D721Med (cell line): Measurements from ENCODE around the gene P4HB.

ENCODE experiments used
- DNase-seq: peaks from one replicate; pipeline ENCODE4 v3.0.0; 2011; ENCODE audit warnings: low spot score; ENCODE audit not compliant: insufficient read length
- FAIRE-seq: peaks from 2 replicates; lab custom pipeline; 2011; peaks lifted over from hg19 to GRCh38; lab: Jason Lieb, UNC
- TF ChIP-seq, protein P1 (sequence below): IDR thresholded peaks from 2 replicates; pipeline ENCODE4 v1.5.1; 2012; ENCODE audit warnings: mild to moderate bottlenecking, control low read depth; ENCODE audit not compliant: insufficient read depth; ENCODE audit errors: missing control alignments

P4HB gene

DNA sequence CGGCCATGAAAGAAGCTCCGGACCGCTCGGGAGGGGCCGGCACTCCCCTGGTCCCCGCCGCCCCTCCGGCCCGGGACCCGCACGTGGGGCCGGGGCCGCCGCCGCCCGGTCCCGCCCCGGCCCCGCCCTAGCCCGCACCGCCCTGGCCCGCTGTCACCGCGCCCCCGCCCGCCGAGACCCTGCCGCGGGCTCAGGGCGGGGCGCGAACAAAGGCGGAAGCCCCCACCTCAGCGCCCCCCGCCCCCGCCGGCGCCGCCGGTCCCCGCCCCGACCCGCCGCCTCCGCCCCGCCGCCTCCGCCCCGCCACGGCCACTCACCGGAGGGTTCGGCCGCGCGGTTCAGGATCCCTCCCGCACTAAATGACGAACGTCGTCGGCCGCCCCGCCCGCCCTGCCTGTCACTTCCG is 10.6 kb upstream of the P4HB start, which contains the start of gene ARHGDIA:
TSS of gene ARHGDIA (minus strand) at position 357 of the 406 bp plus-strand sequence. CDS start 1,407 bp downstream, outside the sequence.
- DNase-seq (no peak), FAIRE-seq (no peak)
- TF ChIP-seq, protein P1, sequence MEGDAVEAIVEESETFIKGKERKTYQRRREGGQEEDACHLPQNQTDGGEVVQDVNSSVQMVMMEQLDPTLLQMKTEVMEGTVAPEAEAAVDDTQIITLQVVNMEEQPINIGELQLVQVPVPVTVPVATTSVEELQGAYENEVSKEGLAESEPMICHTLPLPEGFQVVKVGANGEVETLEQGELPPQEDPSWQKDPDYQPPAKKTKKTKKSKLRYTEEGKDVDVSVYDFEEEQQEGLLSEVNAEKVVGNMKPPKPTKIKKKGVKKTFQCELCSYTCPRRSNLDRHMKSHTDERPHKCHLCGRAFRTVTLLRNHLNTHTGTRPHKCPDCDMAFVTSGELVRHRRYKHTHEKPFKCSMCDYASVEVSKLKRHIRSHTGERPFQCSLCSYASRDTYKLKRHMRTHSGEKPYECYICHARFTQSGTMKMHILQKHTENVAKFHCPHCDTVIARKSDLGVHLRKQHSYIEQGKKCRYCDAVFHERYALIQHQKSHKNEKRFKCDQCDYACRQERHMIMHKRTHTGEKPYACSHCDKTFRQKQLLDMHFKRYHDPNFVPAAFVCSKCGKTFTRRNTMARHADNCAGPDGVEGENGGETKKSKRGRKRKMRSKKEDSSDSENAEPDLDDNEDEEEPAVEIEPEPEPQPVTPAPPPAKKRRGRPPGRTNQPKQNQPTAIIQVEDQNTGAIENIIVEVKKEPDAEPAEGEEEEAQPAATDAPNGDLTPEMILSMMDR, result no peak

DNA sequence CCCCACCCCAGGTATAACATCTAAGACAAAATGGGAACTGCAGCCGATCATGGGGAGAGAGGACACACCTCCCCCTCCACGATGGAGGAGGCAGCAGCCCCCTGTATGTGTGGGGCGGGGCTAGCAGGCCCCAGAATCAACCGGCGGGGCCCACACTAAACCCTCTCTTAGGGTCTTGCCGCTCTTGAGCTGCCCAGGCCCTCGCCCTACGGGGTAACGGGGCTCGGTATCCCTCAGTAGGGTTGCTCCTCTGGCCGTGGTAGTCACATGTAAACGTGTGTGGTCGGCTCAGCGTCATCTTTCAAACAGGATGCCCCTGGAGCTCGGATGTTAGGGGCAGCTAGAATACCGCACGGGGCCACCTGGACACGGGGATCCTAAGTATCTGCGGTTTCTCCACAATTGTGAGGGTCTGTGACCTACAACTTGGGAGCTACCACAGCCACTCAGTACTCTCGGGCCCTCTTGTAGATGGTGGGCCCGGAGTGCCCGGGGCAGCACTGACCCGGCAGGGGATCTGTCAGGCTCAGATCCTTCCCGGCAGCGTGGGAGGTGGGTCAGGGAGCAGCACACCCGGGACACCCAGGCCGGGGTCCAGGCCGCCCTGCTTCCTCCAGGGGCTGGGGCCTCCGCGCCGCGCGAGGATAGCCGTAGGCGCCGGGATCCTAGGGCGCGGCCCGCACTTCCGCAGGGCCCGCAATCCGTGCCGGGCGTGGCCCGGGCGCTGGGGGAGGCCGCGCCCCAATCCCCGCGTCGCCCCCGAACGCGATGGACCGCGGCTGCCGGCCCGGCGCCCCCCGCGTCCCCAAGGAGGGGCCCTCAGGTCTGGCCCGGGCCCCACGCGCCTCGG is 10.0 kb upstream of the P4HB start:
- FAIRE-seq, result no peak
- TF ChIP-seq, protein P1, result no peak
- DNase-seq, result no peak

DNA sequence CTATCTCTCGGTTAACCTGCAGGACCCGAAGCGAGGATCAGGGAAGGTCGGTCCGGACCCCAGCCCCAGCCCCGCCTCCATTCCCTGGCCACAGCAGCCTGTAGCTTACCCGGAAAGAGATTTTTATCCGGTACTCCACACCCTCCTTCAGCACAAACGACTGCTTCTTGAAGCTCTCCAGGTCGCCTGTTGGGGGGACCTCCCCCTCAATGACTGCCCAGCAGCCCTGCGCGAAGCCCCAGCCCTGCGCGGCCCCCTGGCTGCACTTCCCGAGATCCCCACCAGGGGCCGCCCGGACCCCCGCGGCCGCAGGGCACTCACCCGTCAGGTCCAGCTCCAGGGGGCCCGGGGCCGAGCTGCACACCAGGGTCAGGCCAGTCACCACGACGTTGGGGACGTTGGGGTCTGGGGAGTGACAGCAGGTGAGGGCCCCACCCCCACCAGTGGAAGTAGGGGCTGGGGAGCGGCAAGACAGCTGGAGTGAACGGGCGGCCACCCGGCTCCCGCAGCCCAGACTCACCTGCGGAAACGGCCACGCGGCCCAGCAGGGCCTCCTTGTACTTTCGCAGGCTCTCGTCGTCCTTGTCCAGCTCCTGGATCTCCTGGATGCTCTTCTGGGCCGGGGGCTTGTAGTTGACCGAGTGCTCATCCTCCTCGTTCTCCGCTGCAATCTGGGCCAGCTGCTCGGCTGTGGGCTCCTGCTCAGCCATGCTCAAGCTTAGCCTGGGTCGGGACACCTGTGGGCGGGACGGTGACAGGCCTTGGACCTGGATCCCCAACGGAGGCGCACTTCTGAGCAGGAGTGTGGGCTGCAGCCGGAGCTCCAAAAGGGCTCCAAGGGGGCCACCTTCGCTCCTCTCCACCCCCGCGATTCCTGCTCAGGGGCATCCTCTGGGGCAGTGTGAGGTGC is 9.1 kb upstream of the P4HB start:
- DNase-seq, result no peak
- TF ChIP-seq, protein P1, result peak; percentile 66
- no peak for FAIRE-seq

DNA sequence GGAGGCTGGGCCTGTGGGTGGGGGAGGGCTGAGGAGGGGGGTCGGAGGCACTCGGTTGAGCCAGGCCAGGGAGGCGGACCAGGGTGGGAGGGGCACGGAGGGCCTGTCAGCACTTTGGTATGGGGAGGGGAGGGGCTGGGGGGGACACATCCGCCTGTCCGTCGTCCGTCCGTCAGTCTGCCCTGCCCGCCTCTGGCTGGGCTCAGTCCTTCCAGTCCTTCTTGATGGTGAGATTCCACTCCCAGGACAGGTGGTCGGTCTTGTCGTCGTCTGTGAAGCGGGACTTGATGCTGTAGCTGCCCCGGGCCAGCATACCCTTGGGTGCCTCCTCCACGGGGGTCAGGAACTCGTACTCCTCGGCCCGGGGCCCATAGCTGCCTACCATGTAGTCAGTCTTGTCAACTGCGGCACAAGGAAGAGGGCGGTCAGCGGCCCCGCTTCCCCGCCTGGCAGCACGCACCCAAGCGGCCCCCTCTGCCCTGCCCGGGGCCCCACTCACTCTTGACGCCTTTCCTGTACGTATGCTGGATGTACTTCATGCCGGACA is 8.4 kb upstream of the P4HB start:
- TF ChIP-seq, protein P1, result no peak
- FAIRE-seq, result no peak
- DNase-seq, result no peak

DNA sequence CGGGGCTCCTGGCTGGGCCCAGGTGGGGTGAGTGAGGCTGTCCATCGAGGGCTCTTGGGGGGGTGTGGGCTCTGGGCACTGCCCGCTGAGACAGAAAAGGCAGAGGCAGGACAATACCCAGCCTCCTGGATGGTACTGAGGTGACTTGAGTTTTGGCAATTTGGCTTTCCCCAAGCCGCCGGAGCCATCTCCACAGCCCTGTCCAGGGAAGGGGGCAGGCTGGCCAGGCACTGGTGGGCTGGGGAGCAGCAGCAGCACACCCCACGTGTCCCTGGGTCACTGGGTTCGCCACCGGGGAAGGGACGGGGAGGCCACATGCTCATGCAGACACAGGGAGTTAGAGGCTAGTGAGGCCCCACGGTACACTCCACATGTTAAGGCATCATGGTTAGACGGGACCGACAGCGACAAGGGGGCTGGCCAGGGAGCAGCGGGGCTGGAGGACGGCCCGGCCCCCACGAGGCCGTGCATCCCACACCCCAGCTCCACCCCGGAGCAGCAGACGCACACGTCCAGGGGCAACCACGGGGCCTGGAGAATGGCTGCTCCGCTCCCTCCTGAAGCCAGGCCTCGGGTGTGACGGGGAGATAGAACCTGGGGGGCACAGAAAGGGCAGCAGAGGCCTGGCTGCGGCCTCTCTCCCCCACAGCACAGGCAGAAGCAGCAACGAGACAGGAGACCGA is 7.8 kb upstream of the P4HB start:
- FAIRE-seq (no peak), DNase-seq (no peak)
- TF ChIP-seq, protein P1, result no peak

DNA sequence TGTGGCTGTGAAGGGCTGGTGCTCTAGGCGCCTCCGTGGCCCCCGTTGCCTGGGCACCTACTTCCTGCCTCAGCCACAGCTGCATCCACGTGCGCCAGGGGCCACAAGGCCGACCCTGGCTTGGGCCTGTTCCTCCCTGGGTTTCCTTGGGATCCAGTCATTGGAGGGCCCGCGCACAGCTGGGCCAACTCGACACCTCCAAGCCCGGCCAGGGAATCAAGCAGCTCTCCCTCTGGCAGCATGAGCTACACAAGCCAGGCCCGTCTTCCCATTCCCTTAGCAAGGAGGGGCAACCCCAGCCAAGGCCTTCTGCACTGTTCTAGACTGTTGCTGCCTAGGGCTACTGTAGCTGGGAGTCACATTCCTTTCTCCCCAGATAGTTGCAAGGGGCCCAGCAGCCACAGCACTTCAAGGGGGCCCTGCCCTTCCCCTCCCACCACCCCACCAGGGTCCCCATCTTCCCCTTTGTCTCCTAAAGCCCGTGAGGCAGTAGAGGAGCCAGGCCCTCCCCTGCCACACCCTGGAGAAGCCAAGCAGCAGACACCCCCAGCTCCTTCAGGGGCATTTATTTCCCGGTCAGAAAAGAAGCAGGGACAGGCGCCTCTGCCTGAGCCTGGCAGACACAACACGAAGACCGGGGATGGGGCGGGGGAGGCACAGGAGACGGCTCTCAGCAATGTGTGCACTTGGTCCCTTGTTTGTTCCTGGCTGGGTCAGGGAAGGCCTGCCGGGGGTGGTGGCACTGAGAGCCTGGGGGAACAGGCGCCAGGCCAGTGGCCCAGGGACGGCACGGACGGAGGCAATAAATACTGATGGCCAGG is 7.0 kb upstream of the P4HB start:
- DNase-seq (no peak), FAIRE-seq (no peak)
- TF ChIP-seq, protein P1, result no peak
